GM06990 (cell line): ENCODE results near the gene VPS13D.
A peak's percentile ranks its signal among the peaks of the same experiment; 100 is the strongest.

Experiments used
- DNase-seq: peaks from one replicate; pipeline ENCODE4 v3.0.0-alpha.2; 2011; ENCODE audit not compliant: insufficient read length; ENCODE audit errors: extremely low read depth
- H3K27me3 ChIP-seq: replicated peaks from 2 replicates; pipeline ENCODE4 v1.6.0; 2011; ENCODE audit warnings: low read length; ENCODE audit not compliant: control insufficient read depth, insufficient read depth
- H3K36me3 ChIP-seq: 2 replicates; pipeline ENCODE4 v1.5.1; 2011; ENCODE audit warnings: low read length; ENCODE audit not compliant: control insufficient read depth, insufficient read depth
- H3K4me3 ChIP-seq: replicated peaks from 2 replicates; pipeline ENCODE4 v1.5.1; 2011; ENCODE audit warnings: low read depth, mild to moderate bottlenecking, control low read depth, low read length
- CTCF ChIP-seq: IDR thresholded peaks from 2 replicates; pipeline ENCODE4 v1.5.1; 2011; ENCODE audit warnings: low read length, control low read depth, mild to moderate bottlenecking, inconsistent platforms; ENCODE audit not compliant: insufficient read depth, poor library complexity, severe bottlenecking

VPS13D gene

GRCh38 chr1:12182410-12182984 lies 47.3 kb upstream of the VPS13D start:
- Histone ChIP-seq H3K4me3 (no peak overlapping the region), H3K36me3 (peaks cover 7% of the 10 kb centered on the region), H3K27me3 (no peaks in the 10 kb centered on the region)
- no peak for TF ChIP-seq CTCF
- DNase-seq, result no peak

GRCh38 chr1:12183095-12183794 lies 46.6 kb upstream of the VPS13D start:
- Histone ChIP-seq H3K27me3 (no peaks in the 10 kb centered on the region), H3K36me3 (peaks cover 8% of the 10 kb centered on the region), H3K4me3 (no peak overlapping the region)
- no peak for TF ChIP-seq CTCF
- DNase-seq, result no peak

- no peak for DNase-seq
- Histone ChIP-seq H3K4me3 (no peak overlapping the region), H3K36me3 (peaks cover 13% of the 10 kb centered on the region), H3K27me3 (no peaks in the 10 kb centered on the region)
- peak; percentile 17 for TF ChIP-seq CTCF
Measured at GRCh38 chr1:12184008-12184681, 45.7 kb upstream of the VPS13D start.

- peaks cover 13% of the 10 kb centered on the region for H3K36me3 ChIP-seq
- no peak overlapping the region for H3K4me3 ChIP-seq
- no peaks in the 10 kb centered on the region for H3K27me3 ChIP-seq
- TF ChIP-seq CTCF, result no peak
- DNase-seq, result no peak
Measured at GRCh38 chr1:12185036-12185917, 44.6 kb upstream of the VPS13D start.

GRCh38 chr1:12185918-12186678 lies 43.7 kb upstream of the VPS13D start:
- TF ChIP-seq CTCF, result no peak
- H3K36me3 ChIP-seq, result peaks cover 12% of the 10 kb centered on the region
- H3K4me3 ChIP-seq, result no peak overlapping the region
- DNase-seq, result no peak
- no peaks in the 10 kb centered on the region for H3K27me3 ChIP-seq
